EL (cell line): ENCODE measurements around the gene SERPINA5.

ENCODE experiments used
- DNase-seq: peaks from one replicate; pipeline ENCODE4 v3.0.0-alpha.2; 2016

SERPINA5 gene, protein sequence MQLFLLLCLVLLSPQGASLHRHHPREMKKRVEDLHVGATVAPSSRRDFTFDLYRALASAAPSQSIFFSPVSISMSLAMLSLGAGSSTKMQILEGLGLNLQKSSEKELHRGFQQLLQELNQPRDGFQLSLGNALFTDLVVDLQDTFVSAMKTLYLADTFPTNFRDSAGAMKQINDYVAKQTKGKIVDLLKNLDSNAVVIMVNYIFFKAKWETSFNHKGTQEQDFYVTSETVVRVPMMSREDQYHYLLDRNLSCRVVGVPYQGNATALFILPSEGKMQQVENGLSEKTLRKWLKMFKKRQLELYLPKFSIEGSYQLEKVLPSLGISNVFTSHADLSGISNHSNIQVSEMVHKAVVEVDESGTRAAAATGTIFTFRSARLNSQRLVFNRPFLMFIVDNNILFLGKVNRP

GRCh38 chr14:94581127-94581999 lies at the start of gene SERPINA5:
Gene SERPINA5 (plus strand): TSS chr14:94581426. CDS start chr14:94587363, 5,937 bp downstream.
- peak; percentile 65 for DNase-seq

GRCh38 chr14:94532447-94532846 lies 48.8 kb upstream of the SERPINA5 start:
- peak; percentile 41 for DNase-seq

DNA sequence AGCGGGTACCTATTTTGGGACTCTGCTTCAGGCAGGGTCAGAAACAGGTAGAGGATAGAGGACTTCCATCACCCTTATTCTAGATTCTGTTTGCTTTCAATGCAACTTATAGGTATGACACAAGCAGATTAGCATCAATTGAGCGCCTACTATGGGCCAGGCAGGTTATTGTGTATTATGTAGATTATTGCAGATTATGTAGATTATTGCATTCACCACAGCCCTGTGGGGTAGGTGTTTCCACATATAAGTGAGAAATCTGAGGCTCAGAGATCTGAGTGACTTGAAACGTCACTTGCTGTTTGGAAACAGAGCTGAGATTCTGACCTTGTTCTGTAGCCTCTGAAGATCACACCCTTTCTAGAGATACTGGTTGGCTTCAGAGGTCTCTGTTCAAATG lies 45.7 kb upstream of the SERPINA5 start:
- no peak for DNase-seq

- peak; percentile 25 for DNase-seq
These were observed 44.4 kb upstream of the SERPINA5 start for GRCh38 chr14:94536836-94537235.

DNA sequence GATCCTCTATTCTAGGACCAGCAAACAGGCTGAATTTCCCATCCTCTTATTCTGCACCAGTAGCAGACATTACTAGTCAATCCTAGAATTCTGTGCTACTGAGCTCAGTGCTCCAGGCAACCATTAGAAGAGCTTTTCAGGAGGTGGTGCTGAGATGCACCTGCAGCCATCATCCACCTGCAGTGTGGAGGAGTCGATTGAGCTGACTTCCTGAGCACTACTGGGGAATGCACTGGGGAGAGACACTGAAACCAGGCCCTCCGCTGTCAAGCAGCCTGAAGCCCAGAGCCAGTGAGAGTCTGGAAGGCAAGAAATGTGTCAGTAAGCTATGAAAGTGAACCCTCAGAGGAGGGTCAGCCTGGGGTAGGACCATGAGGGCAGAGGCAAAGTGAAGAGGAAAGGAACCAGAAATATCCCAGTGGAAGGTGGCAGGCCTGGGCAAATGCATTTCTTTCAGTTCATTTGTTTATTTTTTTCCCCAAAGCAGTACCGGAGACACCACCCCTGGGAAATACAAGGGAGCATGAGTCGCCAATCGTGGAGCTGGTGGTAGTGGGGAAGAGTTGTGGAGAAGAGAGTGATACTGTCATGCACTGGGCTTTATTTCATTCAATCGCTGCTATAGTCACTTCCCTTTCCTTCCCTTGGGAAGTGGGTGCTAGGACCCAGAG lies 43.0 kb upstream of the SERPINA5 start:
- no peak for DNase-seq

DNA sequence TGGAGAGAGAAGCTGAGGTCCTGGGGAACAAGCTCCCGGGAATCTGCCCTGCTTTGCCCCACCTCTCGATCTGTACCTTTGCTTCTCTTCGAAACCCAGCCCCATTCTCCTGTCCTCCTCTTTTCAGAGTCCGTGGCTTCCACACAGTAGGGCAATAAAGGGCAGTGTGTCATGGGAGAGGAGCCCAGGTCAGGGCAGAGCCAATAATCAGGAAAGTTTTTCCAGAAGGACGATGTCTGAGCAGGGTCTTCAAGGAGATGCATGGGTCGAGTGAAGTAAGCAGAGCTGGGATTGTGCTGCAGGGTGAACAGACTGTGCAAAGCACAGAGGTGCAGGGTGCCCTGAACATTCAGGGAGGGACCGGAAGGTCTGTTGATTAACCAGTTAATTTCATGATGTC lies 42.0 kb upstream of the SERPINA5 start:
- DNase-seq, result no peak

GRCh38 chr14:94540031-94540794 lies 41.0 kb upstream of the SERPINA5 start:
- peak; percentile 21 for DNase-seq

DNA sequence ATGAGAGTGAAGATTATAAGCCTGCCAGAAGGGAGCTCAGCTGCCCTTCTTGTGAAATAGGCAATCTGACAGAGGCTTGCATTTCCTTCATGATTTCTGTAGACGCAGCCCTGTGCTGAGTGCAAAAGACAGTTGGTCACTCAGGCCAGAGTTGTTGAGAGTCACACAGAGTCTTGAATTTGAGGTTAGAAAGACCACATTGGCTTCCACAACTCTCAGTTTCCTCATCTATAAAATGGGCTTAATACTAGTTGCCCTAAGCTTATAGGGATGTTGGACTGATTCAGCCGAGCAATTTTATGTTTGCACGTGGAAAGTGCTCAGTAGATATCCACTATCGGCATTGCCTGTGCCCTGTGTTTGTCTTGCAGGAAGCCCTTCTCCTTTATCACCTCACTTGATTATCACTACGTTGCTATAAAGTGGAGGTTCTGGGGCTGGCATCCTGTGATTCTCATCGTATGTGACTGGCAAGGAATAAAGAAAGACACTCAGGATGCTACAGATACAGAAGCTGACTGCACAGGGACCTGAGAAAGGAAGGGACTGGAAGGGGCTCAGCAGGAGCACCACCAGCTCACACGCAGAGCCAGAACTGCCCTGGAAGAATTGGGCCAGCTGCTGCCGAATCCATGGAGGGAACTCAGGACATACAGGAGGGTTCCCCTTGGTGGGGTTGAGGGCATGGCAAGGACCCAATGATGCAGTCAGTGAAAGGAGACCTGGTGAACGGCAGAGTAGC lies 39.8 kb upstream of the SERPINA5 start:
- no peak for DNase-seq

- peak; percentile 85 for DNase-seq
These were observed 39.0 kb upstream of the SERPINA5 start for GRCh38 chr14:94542111-94542810.

DNA sequence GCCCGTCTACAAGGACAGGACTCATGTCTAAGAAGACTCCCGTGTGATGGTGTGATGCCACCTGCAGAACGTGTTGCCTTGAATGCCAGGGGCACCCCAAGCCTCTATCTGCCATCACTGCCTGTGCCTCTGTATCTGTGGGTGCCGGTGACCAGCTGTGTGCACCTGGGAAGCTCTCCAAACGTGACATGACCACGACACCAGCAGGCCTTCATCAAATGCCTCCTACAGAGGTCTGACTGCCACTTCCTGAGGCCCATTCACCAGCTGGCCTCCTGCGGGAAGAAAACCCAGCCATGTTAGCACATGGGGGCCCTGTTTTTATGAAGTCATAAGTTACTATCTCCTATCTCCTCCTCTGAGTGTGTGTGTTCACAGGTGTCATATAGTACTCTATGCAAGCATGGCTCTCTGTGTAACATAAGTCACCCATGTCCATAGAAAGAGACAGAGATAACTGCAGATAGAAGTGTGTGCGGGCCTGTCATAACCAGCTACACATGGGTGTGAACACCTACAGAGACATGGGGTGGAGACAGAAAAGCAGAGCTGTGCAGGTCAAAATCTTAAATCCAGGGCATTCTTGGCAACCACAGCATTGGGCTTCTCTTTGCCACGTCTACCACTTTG lies 38.3 kb upstream of the SERPINA5 start:
- DNase-seq, result no peak

GRCh38 chr14:94543449-94544124 lies 37.6 kb upstream of the SERPINA5 start:
- no peak for DNase-seq

- no peak for DNase-seq
These were observed 36.5 kb upstream of the SERPINA5 start for GRCh38 chr14:94544726-94545125.

DNA sequence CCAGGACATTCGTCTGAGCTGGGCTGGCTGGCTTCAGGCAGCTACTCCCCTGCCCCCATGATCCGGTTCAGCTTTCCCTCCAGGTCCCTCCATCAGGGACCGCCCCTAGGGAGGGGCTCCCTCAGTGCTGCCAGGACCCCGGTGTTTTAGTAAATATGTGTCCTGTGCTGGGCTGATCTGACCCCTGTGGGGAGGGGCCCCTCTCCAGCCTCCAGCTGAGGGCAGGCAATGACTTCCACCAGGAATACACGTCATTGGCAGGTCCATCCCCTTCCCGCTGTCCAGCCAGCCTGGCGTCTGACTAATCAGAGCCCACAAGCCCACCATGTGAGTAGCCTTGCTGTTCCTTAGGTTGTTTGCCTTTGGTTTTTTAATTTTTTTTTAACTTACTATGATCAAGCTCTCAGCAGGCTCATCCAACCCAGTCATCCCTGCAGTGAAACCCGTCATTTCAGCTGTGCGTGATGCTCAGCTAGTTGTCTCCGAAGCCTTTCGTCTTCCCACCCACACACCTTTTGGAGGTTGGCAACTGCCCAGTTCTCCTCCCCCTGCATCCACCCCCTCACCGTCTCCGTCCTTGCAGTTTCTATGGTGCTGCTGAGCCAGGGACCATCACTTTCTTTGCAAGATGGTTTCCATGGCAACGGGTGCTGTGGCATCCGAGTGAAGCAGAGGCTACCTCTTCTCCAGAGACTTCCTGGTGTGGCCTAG lies 35.9 kb upstream of the SERPINA5 start:
- no peak for DNase-seq

GRCh38 chr14:94547151-94547680 lies 34.0 kb upstream of the SERPINA5 start:
- DNase-seq, result no peak

- DNase-seq, result no peak
These were observed 33.5 kb upstream of the SERPINA5 start for GRCh38 chr14:94547726-94548125.

DNA sequence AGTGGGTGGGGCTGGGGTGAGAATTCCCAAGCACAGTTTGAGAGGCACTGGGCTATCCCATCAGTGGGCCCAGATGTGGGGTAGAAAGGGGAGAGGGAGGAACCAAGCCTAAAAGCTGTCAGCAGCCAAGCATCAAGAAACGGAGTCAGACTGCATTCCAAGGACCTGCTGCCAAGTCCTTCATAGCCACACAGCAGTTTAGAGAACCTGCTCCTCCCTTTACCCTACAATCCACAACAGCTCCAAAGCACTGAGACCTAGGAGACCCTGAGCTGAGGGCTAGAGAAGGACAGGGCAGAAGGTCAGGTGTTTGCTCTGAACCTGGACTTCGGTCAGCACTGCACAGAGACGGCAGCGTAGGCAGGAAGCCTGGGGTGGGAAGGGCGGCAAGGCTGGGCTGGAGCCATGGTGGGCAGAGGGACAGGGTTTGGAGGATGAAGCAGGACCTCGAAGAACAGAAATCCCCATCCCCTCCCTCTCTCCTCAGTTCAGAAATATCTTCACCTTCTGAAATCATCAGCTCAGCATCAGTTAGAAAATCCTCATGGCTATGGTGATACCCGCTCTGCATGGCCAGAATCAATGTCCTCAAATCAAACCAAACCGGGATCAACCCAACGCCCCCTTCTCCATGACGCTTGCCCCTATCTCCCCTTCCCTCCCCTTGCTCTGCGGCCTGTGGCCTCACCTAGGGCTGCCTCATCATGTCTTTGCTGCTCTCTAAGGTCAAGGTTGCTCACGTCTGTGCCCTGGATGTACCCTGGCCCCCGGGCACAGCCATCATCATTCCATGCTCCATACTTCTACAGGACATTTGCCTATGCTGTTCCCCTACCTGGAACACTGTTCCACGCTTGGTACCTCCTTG lies 32.9 kb upstream of the SERPINA5 start:
- no peak for DNase-seq

GRCh38 chr14:94548999-94549985 lies 31.9 kb upstream of the SERPINA5 start:
- peak; percentile 59 for DNase-seq
